ENCODE results near the gene ADAM29.

Gene ADAM29

GRCh38 chr4:174918058-174918457, at the start of gene ADAM29:
Gene ADAM29, plus strand, starts transcription at chr4:174918358. Its CDS starts 57,168 bp downstream, at chr4:174975526.
- no peak for TF ChIP-seq CTCF (conservative IDR thresholded peaks at IDR 0.05; ENCODE audit: low read length)
- no peak for TF ChIP-seq EZH2phosphoT487 (IDR thresholded peaks at IDR 0.05; ENCODE audit: borderline replicate concordance)
- no peak within 1 kb of the TSS for H3K4me3 ChIP-seq (ENCODE audit: low read length, poor library complexity, severe bottlenecking)
- H3K79me2 ChIP-seq (ENCODE audit: insufficient read depth, low read length): no peaks in the 10 kb centered on the region
- no peak within 1 kb of the TSS for H3K4me2 ChIP-seq (ENCODE audit: low read depth, low read length, poor library complexity, severe bottlenecking)
- H3K9me3 ChIP-seq (ENCODE audit: insufficient read depth, low read depth, low read length): no peaks in the 10 kb centered on the region
- H3K4me1 ChIP-seq (ENCODE audit: insufficient read depth, low read length, poor library complexity, severe bottlenecking): no peaks in the 10 kb centered on the region
- H3K27me3 ChIP-seq (ENCODE audit: insufficient read depth, low read length, poor library complexity, severe bottlenecking): no peaks in the 10 kb centered on the region
- H4K20me1 ChIP-seq (ENCODE audit: insufficient read depth, low read length, poor library complexity, severe bottlenecking): no peaks in the 10 kb centered on the region
- H2AFZ ChIP-seq (ENCODE audit: low read length): no peak within 1 kb of the TSS
- no peaks in the 10 kb centered on the region for H3K9me2 ChIP-seq (replicated peaks; ENCODE audit: low read depth, low read length)
- no peaks in the 10 kb centered on the region for H3K36me3 ChIP-seq (ENCODE audit: insufficient read depth, low read length)
- H3F3A ChIP-seq (ENCODE audit: low read depth): no peaks in the 10 kb centered on the region
- H3K9ac ChIP-seq (ENCODE audit: low read depth, low read length, poor library complexity, severe bottlenecking): no peak within 1 kb of the TSS

DNA sequence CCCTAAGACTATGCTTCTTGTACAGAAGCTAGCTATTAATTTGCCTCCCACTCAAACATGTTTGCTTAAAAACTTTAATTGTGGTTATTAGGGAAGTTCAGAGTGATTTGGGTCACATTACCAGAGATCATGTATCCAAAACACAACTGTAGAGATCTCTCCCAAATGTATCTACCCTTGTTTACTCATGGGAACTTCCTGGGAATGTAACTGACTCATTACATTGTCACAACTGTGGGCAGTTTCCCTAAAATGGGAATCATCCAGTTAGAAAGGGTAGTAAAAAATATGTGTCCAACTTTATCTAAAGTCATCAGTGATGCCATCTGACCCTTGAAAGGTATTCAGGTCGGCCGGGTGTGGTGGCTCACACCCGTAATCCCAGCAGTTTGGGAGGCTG, 48.8 kb upstream of the ADAM29 start:
- no peak overlapping the region for H3K4me3 ChIP-seq (ENCODE audit: low read length, poor library complexity, severe bottlenecking)
- no peak overlapping the region for H2AFZ ChIP-seq (ENCODE audit: low read length)
- H3K27me3 ChIP-seq (ENCODE audit: insufficient read depth, low read length, poor library complexity, severe bottlenecking): no peaks in the 10 kb centered on the region
- H3K4me1 ChIP-seq (ENCODE audit: insufficient read depth, low read length, poor library complexity, severe bottlenecking): no peaks in the 10 kb centered on the region
- H3K4me2 ChIP-seq (ENCODE audit: low read depth, low read length, poor library complexity, severe bottlenecking): no peak overlapping the region
- no peaks in the 10 kb centered on the region for H4K20me1 ChIP-seq (ENCODE audit: insufficient read depth, low read length, poor library complexity, severe bottlenecking)
- no peak overlapping the region for H3K9ac ChIP-seq (ENCODE audit: low read depth, low read length, poor library complexity, severe bottlenecking)
- H3K9me2 ChIP-seq (replicated peaks; ENCODE audit: low read depth, low read length): no peaks in the 10 kb centered on the region
- no peaks in the 10 kb centered on the region for H3K9me3 ChIP-seq (ENCODE audit: insufficient read depth, low read depth, low read length)
- TF ChIP-seq CTCF (conservative IDR thresholded peaks at IDR 0.05; ENCODE audit: low read length) (no peak), EZH2phosphoT487 (IDR thresholded peaks at IDR 0.05; ENCODE audit: borderline replicate concordance) (no peak)
- no peaks in the 10 kb centered on the region for H3K36me3 ChIP-seq (ENCODE audit: insufficient read depth, low read length)
- no peaks in the 10 kb centered on the region for H3F3A ChIP-seq (ENCODE audit: low read depth)
- no peaks in the 10 kb centered on the region for H3K79me2 ChIP-seq (ENCODE audit: insufficient read depth, low read length)

- Histone ChIP-seq H2AFZ (ENCODE audit: low read length) (no peak overlapping the region), H3K9me2 (replicated peaks; ENCODE audit: low read depth, low read length) (no peaks in the 10 kb centered on the region), H3K4me1 (ENCODE audit: insufficient read depth, low read length, poor library complexity, severe bottlenecking) (no peaks in the 10 kb centered on the region), H3K9ac (ENCODE audit: low read depth, low read length, poor library complexity, severe bottlenecking) (no peak overlapping the region), H3K36me3 (ENCODE audit: insufficient read depth, low read length) (no peaks in the 10 kb centered on the region), H3F3A (ENCODE audit: low read depth) (no peaks in the 10 kb centered on the region), H3K4me2 (ENCODE audit: low read depth, low read length, poor library complexity, severe bottlenecking) (no peak overlapping the region), H3K9me3 (ENCODE audit: insufficient read depth, low read depth, low read length) (no peaks in the 10 kb centered on the region), H3K27me3 (ENCODE audit: insufficient read depth, low read length, poor library complexity, severe bottlenecking) (no peaks in the 10 kb centered on the region), H3K79me2 (ENCODE audit: insufficient read depth, low read length) (no peaks in the 10 kb centered on the region), H4K20me1 (ENCODE audit: insufficient read depth, low read length, poor library complexity, severe bottlenecking) (no peaks in the 10 kb centered on the region), H3K4me3 (ENCODE audit: low read length, poor library complexity, severe bottlenecking) (no peak overlapping the region)
- TF ChIP-seq CTCF (conservative IDR thresholded peaks at IDR 0.05; ENCODE audit: low read length): no peak
- no peak for TF ChIP-seq EZH2phosphoT487 (IDR thresholded peaks at IDR 0.05; ENCODE audit: borderline replicate concordance)
These were observed 47.8 kb upstream of the ADAM29 start for GRCh38 chr4:174870311-174870710.

Measured in Loucy (cell line).